Muscle of leg (tissue), 11 donors: Measurements from ENCODE around the gene PRKAR2B. TPM values are rescaled to one million over a fixed set of nuclear protein-coding genes. Genes with fewer than 3 reads are reported as not detected.
A peak's percentile ranks its signal among the peaks of the same experiment; 100 is the strongest.

Experiments
- DNase-seq: peaks from one replicate; pipeline ENCODE4 v3.0.0; 2013
- H3K27ac ChIP-seq: one replicate; pipeline ENCODE4 v1.5.1; 2013; ENCODE audit warnings: mild to moderate bottlenecking, low read length, control low read depth
- H3K27me3 ChIP-seq: one replicate; pipeline ENCODE4 v1.6.1; 2013; ENCODE audit warnings: low read length; ENCODE audit not compliant: control insufficient read depth, insufficient read depth
- H3K36me3 ChIP-seq: one replicate; pipeline ENCODE4 v1.6.1; 2013; ENCODE audit warnings: low read length; ENCODE audit not compliant: control insufficient read depth, insufficient read depth
- H3K4me1 ChIP-seq: one replicate; pipeline ENCODE4 v1.6.1; 2013; ENCODE audit warnings: low read length; ENCODE audit not compliant: control insufficient read depth, insufficient read depth
- H3K4me3 ChIP-seq: one replicate; pipeline ENCODE4 v1.5.1; 2013; ENCODE audit warnings: low read length, control low read depth
- H3K9me3 ChIP-seq: replicated peaks from 2 replicates; pipeline ENCODE4 v1.6.1; 2013; ENCODE audit warnings: low read depth, low read length; ENCODE audit not compliant: control insufficient read depth
- WGBS: methylation state at CpG from one replicate; pipeline ENCODE4 v1.1.5; 2013; ENCODE audit warnings: missing lambda C conversion rate; ENCODE audit not compliant: insufficient coverage; 5-methylcytosine and 5-hydroxymethylcytosine counted together
- polyA plus RNA-seq, 8 donors: library from polyadenylated mRNA; unstranded; fragments of 120-200 nt; gene quantifications; one replicate each; pipeline versions ENCODE4 v1.2.1 to v1.2.3, GENCODE V29; 2013; ENCODE audit warnings: inconsistent platforms in 1 of 8, low replicate concordance in 1 of 8; ENCODE audit not compliant: insufficient read length in 8 of 8, insufficient read depth in 1 of 8
- total RNA-seq: library from RNA; stranded (reverse); fragments of 120-200 nt; gene quantifications from one replicate; pipeline ENCODE4 v1.2.4, GENCODE V29; 2013

The PRKAR2B gene
- total and polyA plus RNA-seq, 9 donors: 3.7 to 7.3 (median 4.8) TPM

GRCh38 chr7:107203607-107204006, 159.1 kb downstream of the PRKAR2B start:
- Histone ChIP-seq H3K27me3 (no peaks in the 10 kb centered on the region), H3K9me3 (no peaks in the 10 kb centered on the region), H3K4me3 (no peak overlapping the region), H3K27ac (no peak overlapping the region), H3K36me3 (peaks cover 50% of the 10 kb centered on the region), H3K4me1 (no peaks in the 10 kb centered on the region)
- 93% methylated on average over 3 of the region's 7 CpGs for WGBS
- DNase-seq: no peak

DNA sequence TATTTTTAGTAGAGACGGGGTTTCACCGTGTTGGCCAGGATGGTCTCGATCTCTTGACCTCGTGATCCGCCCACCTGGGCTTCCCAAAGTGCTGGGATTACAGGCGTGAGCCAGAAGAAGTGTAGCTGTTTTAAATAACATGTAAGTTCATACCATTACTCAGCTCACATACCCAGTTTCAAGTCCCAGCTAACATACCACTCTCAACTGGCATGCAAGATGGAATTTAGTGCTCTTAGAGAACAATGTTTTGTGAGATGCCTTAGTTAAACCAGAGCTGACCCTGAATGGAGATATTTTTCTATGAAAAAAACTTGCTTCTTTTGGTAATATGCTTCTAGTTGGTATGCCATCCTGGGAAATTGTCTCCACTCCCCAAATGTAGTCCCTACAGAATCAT, 161.6 kb downstream of the PRKAR2B start:
- Histone ChIP-seq H3K9me3 (no peaks in the 10 kb centered on the region), H3K36me3 (peaks cover 52% of the 10 kb centered on the region), H3K4me1 (no peaks in the 10 kb centered on the region), H3K27me3 (no peaks in the 10 kb centered on the region), H3K4me3 (no peak overlapping the region), H3K27ac (no peak overlapping the region)
- WGBS: 93% methylated on average over 2 of the region's 6 CpGs
- DNase-seq: no peak

DNA sequence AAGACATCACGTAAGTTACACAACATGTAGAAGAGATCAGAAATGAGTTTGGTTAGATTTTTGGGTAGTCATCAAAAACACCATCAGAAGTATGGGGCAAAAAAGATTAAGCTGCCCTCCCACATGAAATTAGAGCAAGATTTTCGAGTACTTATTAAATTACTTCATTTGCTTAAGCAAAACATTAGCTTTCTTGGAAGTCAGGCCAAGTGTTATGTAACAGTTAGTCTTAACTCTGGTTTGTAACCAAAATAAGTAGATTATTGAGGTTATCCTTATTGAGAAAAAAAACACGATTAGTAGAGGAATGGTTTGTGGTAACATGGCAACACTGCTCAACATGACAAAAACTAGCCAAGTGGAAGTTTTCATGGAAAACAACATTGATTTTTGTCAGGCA, 162.2 kb downstream of the PRKAR2B start:
- Histone ChIP-seq H3K27ac (no peak overlapping the region), H3K4me1 (no peaks in the 10 kb centered on the region), H3K4me3 (no peak overlapping the region), H3K27me3 (no peaks in the 10 kb centered on the region), H3K36me3 (peaks cover 51% of the 10 kb centered on the region), H3K9me3 (no peaks in the 10 kb centered on the region)
- no peak for DNase-seq
- WGBS: no CpG with 5 or more reads among the region's 3 CpGs

DNA sequence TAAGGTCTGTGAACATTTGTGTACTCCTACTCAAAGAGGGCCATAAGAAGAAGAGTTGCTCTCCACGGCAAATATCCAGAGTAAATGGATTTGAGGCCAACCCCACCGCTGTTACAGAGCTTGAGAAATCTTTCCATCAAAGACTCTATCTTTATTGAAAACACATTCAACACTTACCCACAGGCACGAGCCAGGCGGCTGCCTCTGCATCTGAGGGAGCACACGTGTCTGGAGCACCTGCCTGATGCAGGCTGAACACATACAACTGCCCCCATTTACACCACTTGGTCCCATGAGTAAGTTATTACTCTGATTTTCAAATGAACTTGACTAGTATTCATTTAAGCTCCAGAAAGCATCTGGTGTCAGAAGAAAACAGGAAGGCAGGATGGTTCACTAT, 163.0 kb downstream of the PRKAR2B start:
- no peaks in the 10 kb centered on the region for H3K4me1 ChIP-seq
- H3K4me3 ChIP-seq: no peak overlapping the region
- no peaks in the 10 kb centered on the region for H3K27me3 ChIP-seq
- 86% methylated on average over 4 of the region's 5 CpGs for WGBS
- no peak overlapping the region for H3K27ac ChIP-seq
- DNase-seq: no peak
- H3K9me3 ChIP-seq: no peaks in the 10 kb centered on the region
- peaks cover 45% of the 10 kb centered on the region for H3K36me3 ChIP-seq

DNA sequence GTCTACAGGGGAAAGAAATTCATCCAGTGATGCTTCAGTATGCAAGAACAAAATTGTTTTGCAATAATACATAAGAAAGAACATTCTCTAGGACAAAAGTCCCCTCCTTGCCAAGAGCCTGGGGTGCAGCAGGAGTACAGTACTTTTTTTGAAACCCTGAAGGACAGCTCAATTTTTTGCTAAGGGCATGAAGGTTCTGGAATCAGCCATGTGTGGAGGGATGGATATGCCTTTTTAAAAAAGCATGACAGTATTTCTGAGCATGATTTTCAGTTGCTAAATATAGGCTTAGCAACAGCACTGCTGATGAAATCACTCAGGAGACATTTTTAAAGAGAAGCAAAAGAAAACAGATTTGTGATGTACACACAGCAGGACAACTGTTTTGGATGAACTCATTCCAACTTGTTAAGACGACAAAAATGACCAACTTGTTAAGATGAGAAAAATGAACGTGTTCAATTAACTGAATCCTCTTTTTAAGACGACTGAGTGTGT, 163.6 kb downstream of the PRKAR2B start:
- H3K27ac ChIP-seq: no peak overlapping the region
- WGBS: no CpG with 5 or more reads among the region's 3 CpGs

DNA sequence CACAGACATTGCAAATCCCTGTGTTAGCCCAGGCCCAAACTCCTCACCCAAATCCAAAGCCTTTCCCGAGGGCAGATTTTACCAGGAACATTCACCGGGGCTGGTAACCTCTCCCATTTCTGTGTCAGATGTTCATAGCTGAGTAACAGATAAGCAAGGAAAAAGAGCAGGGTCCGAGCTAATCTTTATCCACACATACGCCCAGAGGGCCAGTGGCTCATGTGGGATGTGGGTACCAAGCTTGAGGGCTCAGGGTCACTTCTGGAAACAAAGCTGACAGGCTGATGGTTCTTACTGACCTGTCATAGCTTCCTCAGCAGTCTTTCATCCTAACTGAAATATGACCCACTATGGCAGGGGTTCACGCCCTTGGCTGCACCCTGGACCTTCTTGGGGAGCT, 164.1 kb downstream of the PRKAR2B start:
- no peak overlapping the region for H3K27ac ChIP-seq
- WGBS: no CpG with 5 or more reads among the region's 5 CpGs
- H3K36me3 ChIP-seq: peaks cover 38% of the 10 kb centered on the region
- no peaks in the 10 kb centered on the region for H3K27me3 ChIP-seq
- peaks cover 4% of the 10 kb centered on the region for H3K9me3 ChIP-seq
- DNase-seq: no peak
- H3K4me3 ChIP-seq: no peak overlapping the region
- no peaks in the 10 kb centered on the region for H3K4me1 ChIP-seq

More for the DNA sequence above, 163.6 kb downstream of the PRKAR2B start:
- Histone ChIP-seq H3K27me3 (no peaks in the 10 kb centered on the region), H3K36me3 (peaks cover 41% of the 10 kb centered on the region), H3K4me3 (no peak overlapping the region), H3K4me1 (no peaks in the 10 kb centered on the region), H3K9me3 (no peaks in the 10 kb centered on the region)
- DNase-seq: peak; percentile 38

DNA sequence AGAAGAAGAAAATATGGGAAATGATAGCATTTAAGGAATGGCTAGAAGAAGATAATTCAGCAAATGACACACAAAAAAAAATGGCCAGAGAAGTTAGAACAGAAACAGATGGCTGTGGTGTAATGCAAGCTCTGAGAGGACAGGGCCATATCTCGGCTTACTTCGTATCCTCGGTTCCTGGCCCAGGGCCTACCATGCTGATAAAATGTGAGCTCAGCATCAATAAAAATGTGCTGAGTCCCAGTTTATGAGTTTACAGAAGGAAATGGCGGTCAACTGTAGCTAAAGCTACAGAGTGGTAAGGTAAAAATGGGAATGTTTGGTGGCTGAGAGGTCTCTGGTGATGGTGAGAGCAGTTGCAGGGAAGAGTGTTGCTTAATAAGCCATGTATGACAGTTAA, 165.1 kb downstream of the PRKAR2B start:
- Histone ChIP-seq H3K4me1 (no peaks in the 10 kb centered on the region), H3K9me3 (peaks cover 9% of the 10 kb centered on the region), H3K36me3 (peaks cover 31% of the 10 kb centered on the region), H3K4me3 (no peak overlapping the region), H3K27me3 (no peaks in the 10 kb centered on the region), H3K27ac (no peak overlapping the region)
- DNase-seq: no peak
- WGBS: 76% methylated on average over 4 of the region's 4 CpGs

- DNase-seq: no peak
- H3K4me1 ChIP-seq: no peaks in the 10 kb centered on the region
- WGBS: 100% methylated on average over 3 of the region's 4 CpGs
- H3K4me3 ChIP-seq: no peak overlapping the region
- no peak overlapping the region for H3K27ac ChIP-seq
- peaks cover 23% of the 10 kb centered on the region for H3K36me3 ChIP-seq
- peaks cover 11% of the 10 kb centered on the region for H3K9me3 ChIP-seq
- no peaks in the 10 kb centered on the region for H3K27me3 ChIP-seq
Observed at GRCh38 chr7:107210400-107210799, 165.9 kb downstream of the PRKAR2B start.

Other genes starting within 250 kb of the PRKAR2B start
- gene PIK3CG, start 179.4 kb upstream of the PRKAR2B start, total RNA-seq: 3.3 TPM
- 1 to 10 TPM; 2.0 to 4.3 (median 2.5) TPM for gene PIK3CG, start 179.4 kb upstream of the PRKAR2B start, polyA plus RNA-seq
- gene HBP1, start 124.3 kb downstream of the PRKAR2B start, total RNA-seq: 69.2 TPM
- gene HBP1, start 124.3 kb downstream of the PRKAR2B start, polyA plus RNA-seq: 10 to 100 TPM; 46.0 to 78.4 (median 57.2) TPM